WI38 (cell line): ENCODE measurements around the gene ZC3H7A.

Source experiments
- H3K4me3 ChIP-seq: 2 replicates; pipeline ENCODE4 v1.5.1; 2011; ENCODE audit warnings: low read depth, mild to moderate bottlenecking, control low read depth, low read length
- CTCF ChIP-seq: IDR thresholded peaks from 2 replicates; pipeline ENCODE4 v1.5.1; 2012; ENCODE audit warnings: low read depth, mild to moderate bottlenecking, control low read depth, low read length

ZC3H7A gene

GRCh38 chr16:11780991-11781680 is 15.9 kb downstream of the ZC3H7A start:
- no peak for TF ChIP-seq CTCF
- no peak overlapping the region for H3K4me3 ChIP-seq

GRCh38 chr16:11779074-11779473 is 18.0 kb downstream of the ZC3H7A start:
- H3K4me3 ChIP-seq, result no peak overlapping the region
- no peak for TF ChIP-seq CTCF

- TF ChIP-seq CTCF, result no peak
- H3K4me3 ChIP-seq, result no peak overlapping the region
Observed at GRCh38 chr16:11774065-11774626, 22.9 kb downstream of the ZC3H7A start.

- H3K4me3 ChIP-seq, result no peak overlapping the region
- no peak for TF ChIP-seq CTCF
Observed at GRCh38 chr16:11768849-11769248, 28.2 kb downstream of the ZC3H7A start.

GRCh38 chr16:11762431-11762830 is 34.6 kb downstream of the ZC3H7A start:
- no peak overlapping the region for H3K4me3 ChIP-seq
- no peak for TF ChIP-seq CTCF

- no peak overlapping the region for H3K4me3 ChIP-seq
- no peak for TF ChIP-seq CTCF
Observed at GRCh38 chr16:11759997-11760396, 37.1 kb downstream of the ZC3H7A start.

- TF ChIP-seq CTCF, result no peak
Observed at GRCh38 chr16:11759163-11759834, 37.8 kb downstream of the ZC3H7A start.

More at GRCh38 chr16:11759163-11759834, 37.8 kb downstream of the ZC3H7A start:
- no peak overlapping the region for H3K4me3 ChIP-seq
